GM10266 (cell line): Measurements from ENCODE around the gene KRTAP12-1.

ENCODE experiments used
- DNase-seq: peaks from one replicate; pipeline ENCODE4 v3.0.0; 2012; ENCODE audit errors: extremely low spot score
- CTCF ChIP-seq: IDR thresholded peaks from 2 replicates; pipeline ENCODE4 v1.5.1; 2012; ENCODE audit warnings: mild to moderate bottlenecking, low read depth; ENCODE audit not compliant: control insufficient read depth, insufficient read depth; ENCODE audit errors: missing control alignments

The KRTAP12-1 gene

DNA sequence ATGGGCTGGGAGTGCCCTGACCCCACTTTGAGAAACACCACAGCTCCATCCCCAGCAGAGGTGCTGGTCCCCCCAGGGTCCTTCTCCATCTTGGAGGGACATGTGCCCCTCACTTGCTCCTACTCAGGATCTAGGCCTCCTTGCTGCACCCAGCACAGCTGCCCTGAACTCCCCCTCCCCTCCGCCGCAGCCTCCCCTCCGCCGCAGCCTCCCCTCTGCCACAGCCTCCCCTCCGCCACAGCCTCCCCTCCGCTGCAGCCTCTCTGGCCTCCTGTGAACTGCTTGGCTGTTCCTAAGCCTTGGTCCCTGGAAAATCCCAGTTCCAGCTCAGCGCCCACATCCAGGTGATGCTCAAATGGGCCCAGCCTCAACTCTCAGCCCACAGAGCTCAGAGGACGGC, 45.4 kb upstream of the KRTAP12-1 start:
- no peak for TF ChIP-seq CTCF
- DNase-seq, result no peak

DNA sequence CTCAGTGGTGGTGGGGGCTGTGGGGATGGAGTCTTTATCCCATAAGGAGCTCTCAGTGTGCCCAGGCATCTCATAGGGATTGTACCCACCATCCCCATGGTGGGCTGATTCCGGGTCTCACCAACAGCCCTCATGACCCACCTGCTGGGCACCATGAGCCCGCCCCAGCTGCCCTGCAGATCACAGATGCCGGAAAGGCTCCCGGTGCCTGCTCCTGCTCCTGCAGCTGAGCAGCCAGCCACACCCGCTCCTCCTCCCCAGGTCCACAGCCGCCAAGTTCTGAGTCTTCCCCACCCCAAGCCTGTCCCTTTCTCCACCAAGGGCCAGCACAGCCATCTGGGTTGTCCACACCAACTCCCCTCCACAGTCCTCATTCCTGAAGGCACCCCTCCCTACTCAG, 44.9 kb upstream of the KRTAP12-1 start:
- TF ChIP-seq CTCF, result no peak
- no peak for DNase-seq

DNA sequence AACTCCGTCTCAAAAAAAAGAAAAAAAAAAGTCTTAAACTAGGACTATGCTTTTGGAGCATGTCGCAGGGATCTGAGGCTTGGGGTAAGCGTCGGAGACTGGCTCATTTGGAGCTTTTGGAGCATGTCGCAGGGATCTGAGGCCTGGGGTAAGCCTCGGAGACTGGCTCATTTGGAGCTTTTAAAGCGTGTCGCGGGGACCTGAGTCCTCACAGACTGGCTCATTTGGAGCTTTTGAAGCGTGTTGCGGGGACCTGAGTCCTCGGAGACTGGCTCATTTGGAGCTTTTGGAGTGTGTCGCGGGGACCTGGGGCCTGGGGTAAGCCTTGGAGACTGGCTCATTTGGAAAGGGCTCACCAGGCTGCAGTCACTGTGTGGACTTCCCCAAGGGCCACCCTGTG, 43.0 kb upstream of the KRTAP12-1 start:
- no peak for TF ChIP-seq CTCF
- no peak for DNase-seq

DNA sequence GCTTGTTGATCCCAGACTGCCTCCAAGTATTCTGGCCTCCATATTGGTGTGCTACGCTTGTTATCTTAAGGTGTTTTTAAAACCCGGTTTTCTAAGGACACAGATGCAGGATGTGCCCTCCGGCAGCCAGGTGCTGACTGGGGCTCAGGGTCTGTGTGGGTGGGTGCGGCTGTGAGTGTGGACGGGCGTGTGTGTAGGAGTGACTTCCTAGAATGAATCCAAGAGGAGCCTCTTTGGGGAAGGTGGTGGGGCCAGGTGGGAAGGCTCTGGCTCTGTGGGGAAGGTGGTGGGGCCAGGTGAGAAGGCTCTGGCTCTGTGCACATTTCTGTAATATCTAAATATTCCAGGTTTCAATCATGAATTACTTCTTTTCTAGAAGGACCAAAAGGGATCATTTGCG, 42.2 kb upstream of the KRTAP12-1 start:
- TF ChIP-seq CTCF, result no peak
- DNase-seq, result no peak

DNA sequence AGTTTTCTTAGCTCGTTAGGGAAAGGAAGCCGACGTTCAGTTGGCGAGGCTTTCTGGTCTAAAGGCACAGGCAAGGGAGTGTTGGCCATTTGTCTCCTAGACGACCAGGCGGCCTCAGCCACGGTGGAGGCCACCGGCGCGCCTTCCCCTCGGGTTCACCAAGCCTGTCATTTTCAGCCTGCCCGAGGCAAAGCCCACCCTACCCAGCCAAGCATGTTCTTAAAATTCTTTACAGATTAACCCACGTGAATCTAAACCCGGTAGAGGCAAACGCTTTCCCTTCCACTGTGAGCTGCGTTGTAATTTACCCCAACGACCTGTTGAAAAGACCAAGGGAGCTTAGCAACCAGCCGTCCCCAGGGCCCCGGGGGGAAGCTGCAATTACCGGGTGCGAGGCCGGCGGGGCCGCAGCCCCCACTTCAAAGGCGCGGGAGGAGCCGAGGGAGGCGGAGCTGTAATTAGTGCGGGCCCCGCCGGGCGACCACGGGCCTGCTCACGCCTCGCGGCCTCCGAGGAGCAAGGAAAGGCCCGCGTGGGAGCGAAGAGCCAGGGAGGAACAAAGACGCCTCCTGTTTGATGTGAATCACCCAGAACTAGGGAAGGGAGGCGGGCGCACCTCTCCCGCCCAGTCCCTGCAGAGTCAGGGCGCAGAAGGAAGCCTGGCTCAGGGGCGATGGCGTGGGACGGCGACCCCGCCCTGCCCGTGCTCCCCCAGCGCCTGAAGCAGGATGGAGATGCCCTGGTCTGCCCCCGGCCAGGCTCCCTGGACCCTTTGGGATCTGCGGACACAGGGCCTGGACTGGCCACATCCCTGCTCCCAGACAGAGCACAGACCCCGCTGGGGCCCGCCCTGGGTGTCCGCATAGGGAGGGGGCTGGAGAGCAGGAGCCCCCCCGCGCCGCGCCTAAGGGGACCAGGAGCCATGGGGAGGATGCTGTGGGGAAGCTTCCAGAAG, 41.5 kb upstream of the KRTAP12-1 start:
- TF ChIP-seq CTCF, result no peak
- DNase-seq, result no peak

DNA sequence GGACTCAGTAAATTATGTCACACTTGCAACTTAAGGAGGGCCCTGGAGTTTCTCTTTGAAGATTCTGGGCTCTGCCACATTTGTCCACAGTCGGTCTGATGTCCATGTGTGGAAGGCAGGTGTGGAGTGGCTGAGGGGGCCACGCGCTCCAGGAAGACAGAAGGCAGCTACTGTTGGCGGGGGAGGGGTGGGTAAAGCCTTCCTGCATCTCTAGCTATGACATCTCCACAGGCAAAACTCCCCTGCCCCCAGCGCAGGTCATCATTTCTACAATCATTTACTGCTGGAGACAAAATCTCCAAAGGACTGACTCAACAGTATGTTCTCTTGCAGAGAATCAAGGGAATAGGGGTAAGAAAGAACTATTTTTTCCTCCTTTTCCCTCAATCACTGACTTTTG, 40.8 kb upstream of the KRTAP12-1 start:
- no peak for DNase-seq

GRCh38 chr21:44720170-44720569, 38.2 kb upstream of the KRTAP12-1 start:
- no peak for TF ChIP-seq CTCF
- no peak for DNase-seq

More for the DNA sequence above, 40.8 kb upstream of the KRTAP12-1 start:
- no peak for TF ChIP-seq CTCF
